Gastroesophageal sphincter (tissue), 4 donors: ENCODE data around the gene CREBL2. TPM values are rescaled to one million over a fixed set of nuclear protein-coding genes. Genes with fewer than 3 reads are reported as not detected.

ENCODE experiments used
- ATAC-seq: fragments of 150-250 bp; one replicate; pipeline ENCODE4 v1.9.1; 2016; ENCODE audit warnings: mild to moderate bottlenecking, moderate library complexity
- H3K27ac ChIP-seq, 4 donors: fragments of 200-600 bp; sonication (generic) in 3 of 4; 1 replicate in 3 of 4; 2 replicates in 1 of 4; pipeline ENCODE4 v1.5.1; 2016 to 2019
- H3K27me3 ChIP-seq: fragments of 200-600 bp; sonication (generic); one replicate; pipeline ENCODE4 v1.5.1; 2019
- H3K36me3 ChIP-seq, 2 donors: fragments of 200-600 bp; sonication (generic); one replicate each; pipeline ENCODE4 v1.5.1; 2019; ENCODE audit warnings: control low read depth in 1 of 2
- H3K4me1 ChIP-seq, 3 donors: fragments of 200-600 bp; sonication (generic); 1 replicate in 2 of 3; 2 replicates in 1 of 3; pipeline ENCODE4 v1.5.1; 2016 to 2019; ENCODE audit warnings: control low read depth in 2 of 3
- H3K4me3 ChIP-seq, 2 donors: fragments of 200-600 bp; sonication (generic); one replicate each; pipeline ENCODE4 v1.5.1; 2019; ENCODE audit warnings: mild to moderate bottlenecking in 1 of 2, moderate library complexity in 1 of 2
- H3K9me3 ChIP-seq, 3 donors: fragments of 200-600 bp; sonication (generic); one replicate each; pipeline ENCODE4 v1.5.1; 2017 to 2019; ENCODE audit warnings: control low read depth in 2 of 3
- CTCF ChIP-seq, 4 experiments: fragments of 200-600 bp in 2 of 4; fragments of 450-650 bp in 2 of 4; sonication (generic) in 1 of 4; IDR thresholded peaks; one replicate each; pipeline ENCODE4 v1.5.1; 2017 to 2019; ENCODE audit warnings: antibody characterized with exemption in 4 of 4, mild to moderate bottlenecking in 2 of 4, moderate library complexity in 2 of 4
- EP300 ChIP-seq: sonication (generic); formaldehyde crosslinking; IDR thresholded peaks from one replicate; pipeline ENCODE4 v1.6.1; 2017; ENCODE audit warnings: antibody characterized with exemption, mild to moderate bottlenecking
- POLR2A ChIP-seq, 2 donors: fragments of 450-650 bp; IDR thresholded peaks; one replicate each; pipeline ENCODE4 v1.6.1; 2017; ENCODE audit warnings: antibody characterized with exemption in 2 of 2, mild to moderate bottlenecking in 2 of 2, moderate library complexity in 1 of 2
- POLR2AphosphoS5 ChIP-seq: sonication (generic); formaldehyde crosslinking; IDR thresholded peaks from one replicate; pipeline ENCODE4 v1.6.1; 2017; ENCODE audit warnings: antibody characterized with exemption
- WGBS, 2 donors: methylation state at CpG; one replicate each; pipeline ENCODE4 v1.1.5; 2018; ENCODE audit warnings: low coverage in 1 of 2; 5-methylcytosine and 5-hydroxymethylcytosine counted together
- total RNA-seq, 4 donors: library from RNA; depleted of rRNA; stranded (reverse); fragments of >200 nt; gene quantifications; one replicate each; pipeline ENCODE4 v1.1.0, GENCODE V29; 2016

Gene CREBL2
- total RNA-seq, 4 donors from 2014 or later = 46.3 to 66.6 (median 59.8) TPM

GRCh38 chr12:12686472-12686871 is 74.8 kb downstream of the CREBL2 start:
- no peak overlapping the region for H3K27ac ChIP-seq
- H3K4me1 ChIP-seq = peaks cover 0 to 5% (median 0%) of the 10 kb centered on the region in 3 donors
- peaks cover 5% of the 10 kb centered on the region for H3K27me3 ChIP-seq
- no peaks in the 10 kb centered on the region for H3K9me3 ChIP-seq
- WGBS, 2 donors = 86 to 100% methylated on average over 1 of the region's 1 CpG
- H3K36me3 ChIP-seq = no peaks in the 10 kb centered on the region
- TF ChIP-seq CTCF (IDR thresholded peaks at IDR 0.05) (no peak), EP300 (no peak), POLR2AphosphoS5 (no peak), POLR2A (IDR thresholded peaks at IDR 0.05) (no peak)
- ATAC-seq = no peak
- H3K4me3 ChIP-seq = no peak overlapping the region

GRCh38 chr12:12686925-12687324 is 75.2 kb downstream of the CREBL2 start:
- ATAC-seq = peak; percentile 69
- peaks cover 0 to 5% (median 0%) of the 10 kb centered on the region in 3 donors for H3K4me1 ChIP-seq
- no peak overlapping the region for H3K27ac ChIP-seq
- no peak overlapping the region for H3K4me3 ChIP-seq
- no peaks in the 10 kb centered on the region for H3K36me3 ChIP-seq
- peaks cover 5% of the 10 kb centered on the region for H3K27me3 ChIP-seq
- TF ChIP-seq EP300 = no peak
- no peak for TF ChIP-seq CTCF (IDR thresholded peaks at IDR 0.05)
- TF ChIP-seq POLR2A (IDR thresholded peaks at IDR 0.05) = no peak
- TF ChIP-seq POLR2AphosphoS5 = no peak
- no peaks in the 10 kb centered on the region for H3K9me3 ChIP-seq

- Histone ChIP-seq H3K27me3 (no peaks in the 10 kb centered on the region), H3K4me1 (no peaks in the 10 kb centered on the region), H3K27ac (no peak overlapping the region), H3K36me3 (no peaks in the 10 kb centered on the region), H3K4me3 (no peak overlapping the region), H3K9me3 (no peaks in the 10 kb centered on the region)
- WGBS, 2 donors = 89 to 90% methylated on average over 3 to 5 of the region's 5 CpGs
- TF ChIP-seq POLR2A (IDR thresholded peaks at IDR 0.05) = no peak
- no peak for TF ChIP-seq EP300
- TF ChIP-seq POLR2AphosphoS5 = no peak
- no peak for TF ChIP-seq CTCF (IDR thresholded peaks at IDR 0.05)
- no peak for ATAC-seq
Observed at GRCh38 chr12:12689647-12690300, 78.1 kb downstream of the CREBL2 start.

GRCh38 chr12:12691549-12691948 is 79.9 kb downstream of the CREBL2 start:
- H3K36me3 ChIP-seq = no peaks in the 10 kb centered on the region
- H3K4me1 ChIP-seq = no peaks in the 10 kb centered on the region
- no peak overlapping the region for H3K27ac ChIP-seq
- H3K4me3 ChIP-seq = no peak overlapping the region
- H3K9me3 ChIP-seq = no peaks in the 10 kb centered on the region
- 83 to 89% methylated on average over 1 to 2 of the region's 2 CpGs for WGBS, 2 donors
- ATAC-seq = no peak
- H3K27me3 ChIP-seq = no peaks in the 10 kb centered on the region
- no peak for TF ChIP-seq POLR2A (IDR thresholded peaks at IDR 0.05)
- no peak for TF ChIP-seq EP300
- TF ChIP-seq CTCF (IDR thresholded peaks at IDR 0.05) = no peak
- no peak for TF ChIP-seq POLR2AphosphoS5

GRCh38 chr12:12693111-12693671 is 81.5 kb downstream of the CREBL2 start:
- no peak for ATAC-seq
- WGBS, 2 donors = 20 to 82% methylated on average over 1 to 3 of the region's 3 CpGs

More at GRCh38 chr12:12693111-12693671, 81.5 kb downstream of the CREBL2 start:
- H3K27ac ChIP-seq = no peak overlapping the region
- no peak overlapping the region for H3K4me3 ChIP-seq
- no peaks in the 10 kb centered on the region for H3K27me3 ChIP-seq
- H3K4me1 ChIP-seq = peaks cover 0 to 4% (median 0%) of the 10 kb centered on the region in 3 donors
- no peaks in the 10 kb centered on the region for H3K36me3 ChIP-seq
- H3K9me3 ChIP-seq = no peaks in the 10 kb centered on the region
- TF ChIP-seq EP300 = no peak
- no peak for TF ChIP-seq POLR2A (IDR thresholded peaks at IDR 0.05)
- no peak for TF ChIP-seq CTCF (IDR thresholded peaks at IDR 0.05)
- TF ChIP-seq POLR2AphosphoS5 = no peak
